Trophoblast cell (in vitro differentiated cells and primary cell): ENCODE measurements around the gene AHCYL2.

ENCODE experiments used
- DNase-seq, 2 donors: peaks; one replicate each; pipeline ENCODE4 v3.0.0-alpha.2; 2016
- H2AFZ ChIP-seq: 2 replicates; pipeline ENCODE4 v1.6.1; 2013; ENCODE audit warnings: low read length, moderate library complexity, mild to moderate bottlenecking; ENCODE audit not compliant: insufficient read depth, poor library complexity
- H2AK5ac ChIP-seq: 2 replicates; pipeline ENCODE4 v1.6.1; 2013; ENCODE audit warnings: mild to moderate bottlenecking, low read length
- H2BK120ac ChIP-seq: 2 replicates; pipeline ENCODE4 v1.6.1; 2013; ENCODE audit warnings: low read length, mild to moderate bottlenecking, moderate library complexity; ENCODE audit not compliant: insufficient read depth, poor library complexity
- H2BK12ac ChIP-seq: 2 replicates; pipeline ENCODE4 v1.6.1; 2013; ENCODE audit warnings: mild to moderate bottlenecking, low read length, moderate library complexity
- H2BK5ac ChIP-seq: 2 replicates; pipeline ENCODE4 v1.6.1; 2013; ENCODE audit warnings: low read length, low read depth, moderate library complexity, mild to moderate bottlenecking; ENCODE audit not compliant: poor library complexity
- H3K14ac ChIP-seq: 2 replicates; pipeline ENCODE4 v1.6.1; 2013; ENCODE audit warnings: mild to moderate bottlenecking, low read length
- H3K18ac ChIP-seq: 2 replicates; pipeline ENCODE4 v1.6.1; 2013; ENCODE audit warnings: mild to moderate bottlenecking, low read length
- H3K23ac ChIP-seq: 2 replicates; pipeline ENCODE4 v1.6.1; 2013; ENCODE audit warnings: low read length
- H3K27ac ChIP-seq: 2 replicates; pipeline ENCODE4 v1.5.1; 2013; ENCODE audit warnings: low read depth, mild to moderate bottlenecking, inconsistent platforms, low read length, moderate library complexity
- H3K27me3 ChIP-seq: 2 replicates; pipeline ENCODE4 v1.6.1; 2013; ENCODE audit warnings: inconsistent platforms, mild to moderate bottlenecking, low read length, moderate library complexity; ENCODE audit not compliant: insufficient read depth
- H3K36me3 ChIP-seq, 2 experiments: 1 replicate in 1 of 2; 2 replicates in 1 of 2; pipeline ENCODE4 v1.6.1; 2013; ENCODE audit warnings: low read length in 2 of 2, mild to moderate bottlenecking in 2 of 2, moderate library complexity in 1 of 2; ENCODE audit not compliant: insufficient read depth in 2 of 2, control insufficient read depth in 1 of 2
- H3K4ac ChIP-seq: 2 replicates; pipeline ENCODE4 v1.6.1; 2013; ENCODE audit warnings: low read depth, mild to moderate bottlenecking, low read length, moderate library complexity
- H3K4me1 ChIP-seq, 2 experiments: 1 replicate in 1 of 2; 2 replicates in 1 of 2; pipeline ENCODE4 v1.6.1; 2013; ENCODE audit warnings: low read length in 2 of 2, mild to moderate bottlenecking in 2 of 2, moderate library complexity in 1 of 2; ENCODE audit not compliant: insufficient read depth in 2 of 2, control insufficient read depth in 1 of 2
- H3K4me2 ChIP-seq: 2 replicates; pipeline ENCODE4 v1.6.1; 2013; ENCODE audit warnings: inconsistent platforms, mild to moderate bottlenecking, low read length, moderate library complexity
- H3K4me3 ChIP-seq: 2 replicates; pipeline ENCODE4 v1.5.1; 2013; ENCODE audit warnings: mild to moderate bottlenecking, low read depth, low read length, inconsistent platforms
- H3K79me1 ChIP-seq: one replicate; pipeline ENCODE4 v1.6.1; 2013; ENCODE audit warnings: low read length
- H3K79me2 ChIP-seq: 2 replicates; pipeline ENCODE4 v1.6.1; 2013; ENCODE audit warnings: low read length, mild to moderate bottlenecking; ENCODE audit not compliant: control insufficient read depth, insufficient read depth, poor library complexity
- H3K9ac ChIP-seq: 2 replicates; pipeline ENCODE4 v1.6.1; 2013; ENCODE audit warnings: mild to moderate bottlenecking, low read length
- H3K9me3 ChIP-seq: 2 replicates; pipeline ENCODE4 v1.6.1; 2013; ENCODE audit warnings: low read depth, mild to moderate bottlenecking, control low read depth, inconsistent platforms, low read length; ENCODE audit not compliant: insufficient read depth
- H4K12ac ChIP-seq: 2 replicates; pipeline ENCODE4 v1.6.1; 2013; ENCODE audit warnings: low read depth, mild to moderate bottlenecking, low read length, moderate library complexity
- H4K8ac ChIP-seq: 2 replicates; pipeline ENCODE4 v1.6.1; 2013; ENCODE audit warnings: low read depth, mild to moderate bottlenecking, low read length, moderate library complexity
- H4K91ac ChIP-seq: one replicate; pipeline ENCODE4 v1.6.1; 2013; ENCODE audit warnings: low read depth, mild to moderate bottlenecking, low read length, moderate library complexity
- WGBS: extraction: QIAGEN DNeasy Blood & Tissue Kit; methylation state at CpG from one replicate; pipeline ENCODE4 v1.1.7; 2013; ENCODE audit warnings: missing lambda C conversion rate; ENCODE audit not compliant: insufficient read length, insufficient coverage; ENCODE audit errors: extremely low coverage; 5-methylcytosine and 5-hydroxymethylcytosine counted together

Gene AHCYL2

GRCh38 chr7:129359176-129359575, 134.3 kb downstream of the AHCYL2 start:
- DNase-seq: no peak
- Histone ChIP-seq H3K23ac (no peak overlapping the region), H3K4me1 (no peaks in the 10 kb centered on the region), H2AFZ (no peak overlapping the region), H3K9me3 (no peaks in the 10 kb centered on the region), H2BK5ac (no peak overlapping the region), H3K36me3 (no peaks in the 10 kb centered on the region), H3K14ac (no peak overlapping the region), H3K18ac (no peak overlapping the region), H2BK120ac (no peak overlapping the region), H3K4me3 (no peak overlapping the region), H3K4ac (no peak overlapping the region), H3K4me2 (no peak overlapping the region), H3K79me2 (no peaks in the 10 kb centered on the region), H3K27ac (no peak overlapping the region), H3K9ac (no peak overlapping the region), H2AK5ac (no peak overlapping the region), H4K8ac (no peak overlapping the region), H2BK12ac (no peak overlapping the region), H3K79me1 (no peaks in the 10 kb centered on the region), H4K12ac (no peak overlapping the region), H3K27me3 (no peaks in the 10 kb centered on the region), H4K91ac (no peak overlapping the region)
- no CpG with 5 or more reads among the region's 2 CpGs for WGBS

GRCh38 chr7:129359638-129360037, 134.8 kb downstream of the AHCYL2 start:
- no peak overlapping the region for H3K4me2 ChIP-seq
- no peak overlapping the region for H3K4ac ChIP-seq
- no peak overlapping the region for H2AFZ ChIP-seq
- H4K12ac ChIP-seq: no peak overlapping the region
- H2BK120ac ChIP-seq: no peak overlapping the region
- H3K36me3 ChIP-seq: no peaks in the 10 kb centered on the region
- H3K79me1 ChIP-seq: no peaks in the 10 kb centered on the region
- H4K8ac ChIP-seq: no peak overlapping the region
- H3K18ac ChIP-seq: no peak overlapping the region
- H2AK5ac ChIP-seq: no peak overlapping the region
- H3K79me2 ChIP-seq: no peaks in the 10 kb centered on the region
- H3K23ac ChIP-seq: no peak overlapping the region
- H3K9me3 ChIP-seq: no peaks in the 10 kb centered on the region
- no peak overlapping the region for H3K27ac ChIP-seq
- DNase-seq: no peak
- no CpG with 5 or more reads among the region's 1 CpG for WGBS
- no peak overlapping the region for H3K4me3 ChIP-seq
- no peak overlapping the region for H3K14ac ChIP-seq
- H4K91ac ChIP-seq: no peak overlapping the region
- H3K9ac ChIP-seq: no peak overlapping the region
- no peaks in the 10 kb centered on the region for H3K27me3 ChIP-seq
- H2BK5ac ChIP-seq: no peak overlapping the region
- H3K4me1 ChIP-seq: no peaks in the 10 kb centered on the region
- H2BK12ac ChIP-seq: no peak overlapping the region

GRCh38 chr7:129361771-129362170, 136.9 kb downstream of the AHCYL2 start:
- H3K79me2 ChIP-seq: no peaks in the 10 kb centered on the region
- no CpG with 5 or more reads among the region's 1 CpG for WGBS
- no peak overlapping the region for H3K27ac ChIP-seq

GRCh38 chr7:129362496-129362895, 137.7 kb downstream of the AHCYL2 start:
- H4K8ac ChIP-seq: no peak overlapping the region
- H3K36me3 ChIP-seq: no peaks in the 10 kb centered on the region
- no peak for DNase-seq
- no peak overlapping the region for H3K4me2 ChIP-seq
- H2BK5ac ChIP-seq: no peak overlapping the region
- no peaks in the 10 kb centered on the region for H3K79me1 ChIP-seq
- no peak overlapping the region for H4K12ac ChIP-seq
- H3K23ac ChIP-seq: no peak overlapping the region
- H3K4me3 ChIP-seq: no peak overlapping the region
- H4K91ac ChIP-seq: no peak overlapping the region
- no peak overlapping the region for H3K4ac ChIP-seq
- no peaks in the 10 kb centered on the region for H3K9me3 ChIP-seq
- no peak overlapping the region for H3K18ac ChIP-seq
- H3K27ac ChIP-seq: no peak overlapping the region
- H3K4me1 ChIP-seq: no peaks in the 10 kb centered on the region
- no peak overlapping the region for H2AFZ ChIP-seq
- no peak overlapping the region for H2BK12ac ChIP-seq
- H3K79me2 ChIP-seq: no peaks in the 10 kb centered on the region
- H3K14ac ChIP-seq: no peak overlapping the region
- no peaks in the 10 kb centered on the region for H3K27me3 ChIP-seq
- H2BK120ac ChIP-seq: no peak overlapping the region
- no peak overlapping the region for H3K9ac ChIP-seq
- H2AK5ac ChIP-seq: no peak overlapping the region

More at GRCh38 chr7:129361771-129362170, 136.9 kb downstream of the AHCYL2 start:
- Histone ChIP-seq H2BK5ac (no peak overlapping the region), H4K8ac (no peak overlapping the region), H2BK120ac (no peak overlapping the region), H4K12ac (no peak overlapping the region), H2AFZ (no peak overlapping the region), H2BK12ac (no peak overlapping the region), H3K4me1 (no peaks in the 10 kb centered on the region), H3K18ac (no peak overlapping the region), H3K9me3 (no peaks in the 10 kb centered on the region), H3K4me2 (no peak overlapping the region), H4K91ac (no peak overlapping the region), H3K79me1 (no peaks in the 10 kb centered on the region), H3K23ac (no peak overlapping the region), H3K36me3 (no peaks in the 10 kb centered on the region), H3K14ac (no peak overlapping the region), H3K4ac (no peak overlapping the region), H3K27me3 (no peaks in the 10 kb centered on the region), H2AK5ac (no peak overlapping the region), H3K9ac (no peak overlapping the region), H3K4me3 (no peak overlapping the region)
- DNase-seq: no peak
